Measurements from ENCODE around the gene ADD1.
"Not testable (repeated sequence)": the region's sequence is repeated elsewhere in the genome, so short reads cannot be mapped to it uniquely, and the experiment has no call there.

The ADD1 gene

GRCh38 chr4:2914256-2915126, 70.8 kb downstream of the ADD1 start:
- in situ Hi-C loops (cut with MboI; ENCODE audit: low sequenced_read_pairs): no loop called here

DNA sequence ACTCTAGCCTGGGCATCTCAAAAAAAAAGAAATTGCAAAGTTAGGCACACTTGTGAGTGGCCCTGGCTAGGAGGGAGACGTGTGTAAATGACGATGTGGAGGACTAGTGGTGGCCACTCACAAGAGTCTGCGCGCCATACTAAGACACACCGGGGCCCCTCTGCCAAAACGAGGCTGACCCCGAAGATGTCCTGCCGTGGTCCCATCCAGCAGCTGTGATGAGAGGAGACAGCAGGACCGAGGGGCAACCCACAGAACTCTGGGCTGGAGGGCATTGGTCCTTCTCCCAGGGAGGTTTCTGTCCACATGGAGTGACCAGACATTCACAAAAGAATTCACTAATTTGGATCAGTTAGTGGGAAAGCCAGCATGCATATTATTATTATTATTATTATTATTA, 72.1 kb downstream of the ADD1 start:
- in situ Hi-C loops (cut with MboI; ENCODE audit: low sequenced_read_pairs): no loop called here

GRCh38 chr4:2916696-2917095, 73.1 kb downstream of the ADD1 start:
- in situ Hi-C loops (cut with MboI; ENCODE audit: low sequenced_read_pairs): not testable (repeated sequence)

DNA sequence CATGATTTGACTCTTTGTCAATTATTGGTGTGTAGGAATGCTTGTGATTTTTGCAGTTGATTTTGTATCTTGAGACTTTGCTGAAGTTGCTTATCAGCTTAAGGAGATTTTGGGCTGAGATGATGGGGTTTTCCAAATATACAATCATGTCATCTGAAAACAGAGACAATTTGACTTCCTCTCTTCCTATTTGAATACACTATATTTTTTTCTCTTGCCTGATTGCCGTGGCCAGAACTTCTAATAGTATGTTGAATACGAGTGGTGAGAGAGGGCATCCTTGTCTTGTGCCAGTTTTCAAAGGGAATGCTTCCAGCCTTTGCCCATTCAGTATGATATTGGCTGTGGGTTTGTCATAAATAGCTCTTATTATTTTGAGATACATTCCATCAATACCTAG, 74.7 kb downstream of the ADD1 start:
- in situ Hi-C loops (cut with MboI; ENCODE audit: low sequenced_read_pairs): not testable (repeated sequence)

GRCh38 chr4:2918714-2919113, 75.1 kb downstream of the ADD1 start:
- in situ Hi-C loops (cut with MboI; ENCODE audit: low sequenced_read_pairs): not testable (repeated sequence)

- in situ Hi-C loops (cut with MboI; ENCODE audit: low sequenced_read_pairs): not testable (repeated sequence)
Observed at GRCh38 chr4:2922453-2923101, 78.9 kb downstream of the ADD1 start.

- in situ Hi-C loops (cut with MboI; ENCODE audit: low sequenced_read_pairs): no loop called here
Observed at GRCh38 chr4:2923141-2923551, 79.5 kb downstream of the ADD1 start.

DNA sequence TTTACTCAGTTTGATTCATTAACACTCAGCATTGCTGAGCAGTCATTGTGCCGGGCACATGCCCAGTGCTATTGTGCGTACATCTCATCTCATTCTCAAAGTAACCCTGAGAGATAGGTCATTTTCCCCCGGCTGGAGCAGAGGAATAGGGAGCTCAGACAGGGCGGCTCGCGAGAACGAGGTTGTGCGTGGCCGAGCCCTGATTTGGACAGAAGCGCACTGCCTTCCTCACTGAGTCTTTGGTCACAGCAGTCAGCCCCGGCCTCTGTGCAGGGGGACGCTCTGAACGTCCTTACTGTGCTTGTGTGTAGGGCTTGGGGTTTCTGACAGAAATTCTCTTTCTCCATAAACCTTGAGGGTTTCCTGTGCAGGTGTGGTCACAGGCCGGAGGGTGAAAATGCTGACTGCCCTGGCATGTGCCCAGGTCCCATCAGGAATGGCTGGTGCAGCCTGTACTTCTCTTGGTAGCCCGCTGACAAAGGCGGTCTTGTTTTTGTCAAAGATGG, 80.1 kb downstream of the ADD1 start:
- in situ Hi-C loops (cut with MboI; ENCODE audit: low sequenced_read_pairs): no loop called here

DNA sequence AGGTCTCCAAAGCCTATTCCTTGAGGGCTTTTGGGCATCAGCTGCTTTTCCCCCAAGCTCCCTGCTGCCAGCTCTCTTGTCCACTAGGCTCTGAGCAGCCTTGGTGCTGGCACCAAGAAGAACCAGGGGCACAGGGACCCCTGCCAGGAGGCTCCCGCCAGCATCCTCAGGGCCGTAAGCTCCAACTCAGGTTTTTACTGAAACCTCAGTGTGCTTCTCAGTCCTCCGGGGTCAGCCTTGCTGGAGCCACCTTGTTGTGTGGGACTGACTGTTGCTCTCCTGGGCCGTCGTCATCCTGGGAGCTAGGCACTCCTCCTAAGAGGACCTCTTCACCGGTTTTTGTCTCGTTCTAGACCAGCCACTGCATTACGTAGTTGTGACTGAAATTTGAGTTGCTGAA, 80.6 kb downstream of the ADD1 start:
- in situ Hi-C loops (cut with MboI; ENCODE audit: low sequenced_read_pairs): no loop called here

GRCh38 chr4:2924765-2925301, 81.2 kb downstream of the ADD1 start:
- in situ Hi-C loops (cut with MboI; ENCODE audit: low sequenced_read_pairs): no loop called here

DNA sequence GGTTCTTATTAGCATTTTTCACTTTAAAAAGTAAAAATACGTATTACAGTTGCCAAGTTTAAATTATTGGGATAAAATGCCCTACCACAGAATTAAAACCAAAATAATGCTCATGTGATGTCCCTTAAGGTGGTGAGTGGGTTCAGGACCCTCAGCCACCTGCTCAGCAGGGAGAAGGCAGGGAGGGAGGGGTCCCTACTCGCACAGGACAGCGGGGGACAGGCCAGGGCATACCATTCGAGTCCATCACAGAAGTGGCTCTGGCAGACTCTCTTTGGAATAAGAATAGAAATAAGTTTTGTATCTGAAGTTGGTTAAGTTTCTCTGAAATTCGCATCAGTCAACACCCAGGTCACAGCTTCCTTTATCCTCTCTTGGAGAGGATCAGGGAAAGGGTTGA, 81.9 kb downstream of the ADD1 start:
- in situ Hi-C loops (cut with MboI; ENCODE audit: low sequenced_read_pairs): no loop called here

- in situ Hi-C loops (cut with MboI; ENCODE audit: low sequenced_read_pairs): no loop called here
Observed at GRCh38 chr4:2925931-2926860, 82.6 kb downstream of the ADD1 start.

- in situ Hi-C loops (cut with MboI; ENCODE audit: low sequenced_read_pairs): no loop called here
Observed at GRCh38 chr4:2927016-2927695, 83.5 kb downstream of the ADD1 start.

DNA sequence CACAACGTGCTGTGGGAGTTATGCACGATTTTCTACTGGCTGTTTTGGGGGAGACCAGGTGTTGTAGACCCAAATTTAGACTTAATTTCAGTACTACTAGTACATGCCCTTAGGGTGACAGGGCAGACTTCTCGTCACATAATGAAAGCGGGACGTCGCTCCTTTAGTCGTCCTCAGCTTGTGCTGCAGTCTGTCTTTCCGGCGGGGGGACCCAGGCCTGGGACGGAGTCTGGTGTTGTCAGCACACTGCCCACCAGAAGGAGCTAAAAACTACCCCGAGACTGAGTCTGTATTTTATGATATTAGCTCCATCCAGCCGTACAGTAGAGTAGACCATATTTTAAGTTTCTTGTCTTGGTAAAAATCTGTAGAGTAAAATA, 84.0 kb downstream of the ADD1 start:
- in situ Hi-C loops (cut with MboI; ENCODE audit: low sequenced_read_pairs): no loop called here

- in situ Hi-C loops (cut with MboI; ENCODE audit: low sequenced_read_pairs): no loop called here
Observed at GRCh38 chr4:2928242-2929176, 84.9 kb downstream of the ADD1 start.

DNA sequence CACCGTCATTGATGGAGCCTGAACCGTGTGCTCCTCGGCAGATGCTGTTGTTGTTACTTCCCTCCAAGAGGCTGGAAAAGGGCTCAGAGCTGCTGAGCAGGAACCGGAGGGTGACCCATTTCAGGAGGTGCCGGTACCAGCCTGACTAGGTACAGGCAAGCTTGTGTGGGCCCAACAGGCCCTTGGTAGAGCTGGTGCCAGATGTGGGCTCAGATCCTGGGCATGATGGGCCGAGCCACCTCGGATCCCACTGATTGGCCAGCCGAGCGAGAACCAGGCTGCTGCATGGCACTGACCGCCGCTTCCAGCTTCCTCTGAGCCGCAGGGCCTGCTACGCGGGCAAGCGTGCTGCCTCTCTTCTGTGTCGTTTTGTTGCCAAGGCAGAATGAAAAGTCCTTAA, 85.8 kb downstream of the ADD1 start:
- in situ Hi-C loops (cut with MboI; ENCODE audit: low sequenced_read_pairs): no loop called here

GRCh38 chr4:2930135-2930757, 86.6 kb downstream of the ADD1 start:
- in situ Hi-C loops (cut with MboI; ENCODE audit: low sequenced_read_pairs): no loop called here

GRCh38 chr4:2930758-2931511, 87.3 kb downstream of the ADD1 start:
- in situ Hi-C loops (cut with MboI; ENCODE audit: low sequenced_read_pairs): no loop called here
